IMR-90 (cell line): Measurements from ENCODE around the gene FOXM1. TPM values are rescaled to one million over a fixed set of nuclear protein-coding genes. Genes with fewer than 3 reads are reported as not detected.
A peak's percentile ranks its signal among the peaks of the same experiment; 100 is the strongest.

Source experiments
- ATAC-seq: fragments of 200-7000 bp; cut with Tn5 transposase; 2 replicates; pipeline ENCODE4 v1.9.1; 2020; ENCODE audit warnings: low read depth, mild to moderate bottlenecking, moderate library complexity
- BruUV-seq: library from RNA; stranded (reverse); fragments of 400-500 nt; replicated peaks from 2 replicates; lab custom pipeline; 2021; lab: Mats Ljungman, UMichigan
- CTCF ChIA-PET: fragments of 300-600 bp; formaldehyde crosslinking; extraction: SDS; loops from one replicate; lab custom pipeline; 2021; ENCODE audit warnings: antibody characterized with exemption; lab: Yijun Ruan, JAX
- POLR2A ChIA-PET: fragments of 300-600 bp; sonication (Branson Sonifier 250); formaldehyde crosslinking; loops from one replicate; lab custom pipeline; 2022; ENCODE audit warnings: antibody characterized with exemption; ENCODE audit not compliant: unreplicated experiment; lab: Charles Lee
- DNase-seq: peaks from one replicate; pipeline ENCODE4 v3.0.0; 2013
- H2AFZ ChIP-seq: replicated peaks from 2 replicates; pipeline ENCODE3; 2013; ENCODE audit warnings: low read length, mild to moderate bottlenecking; ENCODE audit not compliant: poor library complexity
- H2AK5ac ChIP-seq: 2 replicates; pipeline ENCODE4 v1.6.1; 2013; ENCODE audit warnings: low read depth, low read length, inconsistent platforms
- H2AK9ac ChIP-seq: replicated peaks from 2 replicates; pipeline ENCODE3; 2013; ENCODE audit warnings: mild to moderate bottlenecking, low read depth, low read length, moderate library complexity; ENCODE audit not compliant: poor library complexity
- H2BK120ac ChIP-seq: 2 replicates; pipeline ENCODE4 v1.6.1; 2013; ENCODE audit warnings: low read depth, low read length, inconsistent platforms
- H2BK15ac ChIP-seq: 3 replicates; pipeline ENCODE4 v1.6.1; 2013; ENCODE audit warnings: low read depth, low read length, inconsistent platforms
- H2BK20ac ChIP-seq: 2 replicates; pipeline ENCODE4 v1.6.1; 2013; ENCODE audit warnings: low read depth, mild to moderate bottlenecking, inconsistent platforms, low read length, moderate library complexity
- H2BK5ac ChIP-seq: 2 replicates; pipeline ENCODE4 v1.6.1; 2013; ENCODE audit warnings: mild to moderate bottlenecking, low read depth, low read length, inconsistent platforms; ENCODE audit not compliant: poor library complexity, severe bottlenecking
- H3K14ac ChIP-seq: replicated peaks from 2 replicates; pipeline ENCODE4 v1.6.1; 2013; ENCODE audit warnings: low read depth, low read length, inconsistent platforms
- H3K18ac ChIP-seq: 2 replicates; pipeline ENCODE4 v1.6.1; 2013; ENCODE audit warnings: low read depth, low read length, control low read depth
- H3K23ac ChIP-seq: 2 replicates; pipeline ENCODE4 v1.6.1; 2013; ENCODE audit warnings: low read depth, low read length, inconsistent platforms
- H3K27ac ChIP-seq: 2 replicates; pipeline ENCODE4 v1.5.1; 2013; ENCODE audit warnings: mild to moderate bottlenecking, control low read depth, low read length; ENCODE audit not compliant: insufficient read depth
- H3K27me3 ChIP-seq: 2 replicates; pipeline ENCODE4 v1.6.1; 2013; ENCODE audit warnings: low read length; ENCODE audit not compliant: control insufficient read depth, insufficient read depth
- H3K36me3 ChIP-seq: 2 replicates; pipeline ENCODE4 v1.6.1; 2013; ENCODE audit warnings: low read length, mixed read lengths; ENCODE audit not compliant: control insufficient read depth, insufficient read depth
- H3K4ac ChIP-seq: 2 replicates; pipeline ENCODE4 v1.6.1; 2013; ENCODE audit warnings: low read depth, low read length, inconsistent platforms
- H3K4me1 ChIP-seq: 2 replicates; pipeline ENCODE4 v1.6.1; 2013; ENCODE audit warnings: low read length, mixed read lengths; ENCODE audit not compliant: control insufficient read depth, insufficient read depth
- H3K4me2 ChIP-seq: 2 replicates; pipeline ENCODE4 v1.6.1; 2013; ENCODE audit warnings: low read depth, mild to moderate bottlenecking, control low read depth, low read length, moderate library complexity
- H3K4me3 ChIP-seq: 2 replicates; pipeline ENCODE4 v1.5.1; 2013; ENCODE audit warnings: low read depth, mild to moderate bottlenecking, control low read depth, low read length, moderate library complexity; ENCODE audit not compliant: insufficient read depth
- H3K56ac ChIP-seq: 2 replicates; pipeline ENCODE4 v1.6.1; 2013; ENCODE audit warnings: low read length, inconsistent platforms; ENCODE audit not compliant: insufficient read depth; ENCODE audit errors: extremely low read depth
- H3K79me1 ChIP-seq, 2 experiments: 2 replicates each; pipeline ENCODE4 v1.6.1; 2013; ENCODE audit warnings: low read length in 2 of 2, inconsistent platforms in 1 of 2, low read depth in 1 of 2
- H3K9ac ChIP-seq: 2 replicates; pipeline ENCODE4 v1.6.1; 2013; ENCODE audit warnings: low read depth, low read length, control low read depth
- H3K9me1 ChIP-seq: 2 replicates; pipeline ENCODE4 v1.6.1; 2013; ENCODE audit warnings: low read length, inconsistent platforms; ENCODE audit not compliant: insufficient read depth
- H3K9me3 ChIP-seq: 2 replicates; pipeline ENCODE4 v1.6.1; 2013; ENCODE audit warnings: low read length; ENCODE audit not compliant: control insufficient read depth, insufficient read depth
- H4K20me1 ChIP-seq: 2 replicates; pipeline ENCODE4 v1.6.1; 2013; ENCODE audit warnings: low read length, inconsistent platforms; ENCODE audit not compliant: insufficient read depth
- H4K5ac ChIP-seq: 2 replicates; pipeline ENCODE4 v1.6.1; 2013; ENCODE audit warnings: mild to moderate bottlenecking, low read depth, low read length, control low read depth
- H4K8ac ChIP-seq, 2 experiments: 2 replicates each; pipeline ENCODE4 v1.6.1; 2013; ENCODE audit warnings: low read depth in 2 of 2, low read length in 2 of 2, control low read depth in 1 of 2, inconsistent platforms in 1 of 2
- H4K91ac ChIP-seq: 2 replicates; pipeline ENCODE4 v1.6.1; 2013; ENCODE audit warnings: low read depth, low read length, inconsistent platforms; ENCODE audit not compliant: insufficient read depth
- BHLHE40 ChIP-seq: fragments of 150-350 bp; IDR thresholded peaks from 2 replicates; pipeline ENCODE4 v1.6.1; 2016; ENCODE audit warnings: mild to moderate bottlenecking, low read depth, low read length
- CTCF ChIP-seq: conservative IDR thresholded peaks from 2 replicates; pipeline ENCODE4 v1.5.1; 2012; ENCODE audit warnings: mild to moderate bottlenecking, low read depth, low read length, improper control_type of control experiment
- ELK1 ChIP-seq: fragments of 150-350 bp; IDR thresholded peaks from 2 replicates; pipeline ENCODE4 v1.6.1; 2016; ENCODE audit warnings: low read depth, mild to moderate bottlenecking, low read length, moderate library complexity, borderline replicate concordance
- FOS ChIP-seq: fragments of 150-350 bp; IDR thresholded peaks from 2 replicates; pipeline ENCODE4 v1.6.1; 2016; ENCODE audit warnings: low read depth, low read length
- MAFK ChIP-seq: IDR thresholded peaks from 2 replicates; pipeline ENCODE4 v1.6.1; 2012; ENCODE audit warnings: low read depth, low read length, improper control_type of control experiment
- MAZ ChIP-seq: IDR thresholded peaks from 2 replicates; pipeline ENCODE4 v1.6.1; 2012; ENCODE audit warnings: low read depth, mild to moderate bottlenecking, low read length, improper control_type of control experiment, moderate library complexity, borderline replicate concordance
- MXI1 ChIP-seq: IDR thresholded peaks from 2 replicates; pipeline ENCODE4 v1.6.1; 2012; ENCODE audit warnings: low read depth, mild to moderate bottlenecking, low read length, moderate library complexity, borderline replicate concordance
- NFE2L2 ChIP-seq: fragments of 150-350 bp; IDR thresholded peaks from 2 replicates; pipeline ENCODE4 v1.6.1; 2016; ENCODE audit warnings: low read depth, mild to moderate bottlenecking, low read length
- POLR2A ChIP-seq: IDR thresholded peaks from 2 replicates; pipeline ENCODE4 v1.6.1; 2012; ENCODE audit warnings: mild to moderate bottlenecking, low read depth, low read length
- RCOR1 ChIP-seq: IDR thresholded peaks from 2 replicates; pipeline ENCODE4 v1.6.1; 2012; ENCODE audit warnings: mild to moderate bottlenecking, low read length, improper control_type of control experiment; ENCODE audit not compliant: insufficient replicate concordance
- RFX5 ChIP-seq: IDR thresholded peaks from 2 replicates; pipeline ENCODE4 v1.8.0; 2012; ENCODE audit warnings: low read depth, mild to moderate bottlenecking, low read length, moderate library complexity
- SMC3 ChIP-seq: fragments of 150-350 bp; IDR thresholded peaks from 2 replicates; pipeline ENCODE4 v1.6.1; 2016; ENCODE audit warnings: low read depth, mild to moderate bottlenecking, antibody characterized with exemption, low read length, moderate library complexity
- USF2 ChIP-seq: fragments of 150-350 bp; IDR thresholded peaks from 2 replicates; pipeline ENCODE4 v1.6.1; 2017; ENCODE audit warnings: mild to moderate bottlenecking, antibody characterized with exemption, low read length, low read depth
- WGBS, 2 experiments: methylation state at CpG; one replicate each; pipeline versions ENCODE4 v1.1.5 to v1.1.7; 2013; ENCODE audit warnings: missing lambda C conversion rate in 2 of 2; ENCODE audit not compliant: insufficient read length in 1 of 2; ENCODE audit errors: extremely low coverage in 2 of 2; 5-methylcytosine and 5-hydroxymethylcytosine counted together
- dilution Hi-C: fragments of 300-500 bp; cut with HindIII; formaldehyde crosslinking; loops from one replicate; pipeline ENCODE4 v1.14.3; 2018; ENCODE audit warnings: low sequenced_read_pairs; ENCODE audit not compliant: unreplicated experiment
- in situ Hi-C: fragments of 300-500 bp; cut with MboI; formaldehyde crosslinking; loops from 3 replicates; pipeline ENCODE4 v1.14.3; 2019; ENCODE audit warnings: low sequenced_read_pairs, inconsistent platforms, mixed read lengths
- intact Hi-C: fragments of 100-400 bp; cut with micrococcal nuclease; formaldehyde crosslinking; loops from 2 replicates; pipeline ENCODE4 v1.10.0; 2022
- polyA plus RNA-seq, 3 experiments: library from polyadenylated mRNA; depleted of rRNA; stranded (reverse); fragments of >200 nt; gene quantifications; 2 replicates each; pipeline ENCODE4 v1.2.3, GENCODE V29; 2012; ENCODE audit warnings: low replicate concordance in 1 of 3
- total RNA-seq: library from RNA; depleted of rRNA; stranded (reverse); fragments of >200 nt; gene quantifications from 2 replicates; pipeline ENCODE4 v1.2.3, GENCODE V29; 2012

Gene FOXM1
- total and polyA plus RNA-seq, 2 of the 4 experiments (the other 2 are of a cell fraction): 14.9 to 29.3 TPM

GRCh38 chr12:2891240-2892053 is 14.5 kb upstream of the FOXM1 start:
- H3K14ac ChIP-seq: peak overlapping the region; percentile 71
- H2AK9ac ChIP-seq: peak overlapping the region; percentile 92
- peak overlapping the region; percentile 97 for H2AFZ ChIP-seq
- no peaks in the 10 kb centered on the region for H3K9me3 ChIP-seq
- BruUV-seq: TSS peak; percentile 8
- WGBS, 2 experiments: 4% methylated on average over 6 of the region's 42 CpGs; no CpG with 5 or more reads in 1 of the 2 experiments
- H3K56ac ChIP-seq: peak overlapping the region; percentile 30; the same call in 1 of the 2 replicates
- peak overlapping the region; percentile 59 for H3K4ac ChIP-seq
- peak overlapping the region; percentile 87 for H3K27ac ChIP-seq
- H3K9ac ChIP-seq: peak overlapping the region; percentile 82
- H3K23ac ChIP-seq: peak overlapping the region; percentile 83
- intact Hi-C loops: no loop called here
- H3K27me3 ChIP-seq: no peaks in the 10 kb centered on the region
- H3K79me1 ChIP-seq: peaks cover 6 to 48% of the 10 kb centered on the region in 2 experiments; a peak in 3 of 4 replicates
- peak; percentile 61 for DNase-seq
- H3K9me1 ChIP-seq: peaks cover 12% of the 10 kb centered on the region
- peak overlapping the region in 1 of 2 experiments; percentile 68; a peak in 1 of 4 replicates for H4K8ac ChIP-seq
- in situ Hi-C loops: no loop called here
- H3K4me2 ChIP-seq: peak overlapping the region; percentile 75
- dilution Hi-C loops: no loop called here
- H2BK120ac ChIP-seq: no peak overlapping the region
- CTCF ChIA-PET: no interaction called here
- H4K20me1 ChIP-seq: peaks cover 18% of the 10 kb centered on the region; the same call in 1 of the 2 replicates
- peak overlapping the region; percentile 77 for H2BK5ac ChIP-seq
- H3K36me3 ChIP-seq: peaks cover 5% of the 10 kb centered on the region
- H4K91ac ChIP-seq: peak overlapping the region; percentile 16; the same call in 1 of the 2 replicates
- H4K5ac ChIP-seq: peak overlapping the region; percentile 22; the same call in 1 of the 2 replicates
- H2AK5ac ChIP-seq: peak overlapping the region; percentile 41
- peak overlapping the region; percentile 78 for H3K4me3 ChIP-seq
- H2BK20ac ChIP-seq: no peak overlapping the region
- ATAC-seq: peak; percentile 44
- peak overlapping the region; percentile 16; the same call in 1 of the 3 replicates for H2BK15ac ChIP-seq
- peaks cover 7% of the 10 kb centered on the region for H3K4me1 ChIP-seq
- POLR2A ChIA-PET: interaction anchor here (0.6 to 1.4 kb wide), 4 partner anchors 13 to 999 kb away, joined by 3 read pairs; no protein-coding TSS in a partner anchor
- H3K18ac ChIP-seq: no peak overlapping the region; the same call in 1 of the 2 replicates
- no peak; the same call in 1 of the 2 replicates for TF ChIP-seq POLR2A
- TF ChIP-seq MXI1: no peak
- TF ChIP-seq CTCF: no peak
- TF ChIP-seq NFE2L2: no peak
- no peak for TF ChIP-seq RFX5
- TF ChIP-seq BHLHE40: no peak
- TF ChIP-seq SMC3: no peak
- TF ChIP-seq MAFK: no peak
- no peak for TF ChIP-seq RCOR1
- TF ChIP-seq USF2: no peak
- no peak for TF ChIP-seq MAZ
- TF ChIP-seq FOS: no peak
- TF ChIP-seq ELK1: no peak
